SK-N-SH treated with all-trans-retinoic acid at 6 μM for 48 hours (cell line): Measurements from ENCODE around the gene WASHC4.
"Not testable (repeated sequence)": the region's sequence is repeated elsewhere in the genome, so short reads cannot be mapped to it uniquely, and the experiment has no call there.

Experiments used
- TOX ChIP-seq: fragments of 250-450 bp; sonication (Bioruptor Pico); IDR thresholded peaks from 2 replicates; pipeline ENCODE4 v1.8.0; 2021; ENCODE audit warnings: mild to moderate bottlenecking, moderate library complexity, borderline replicate concordance
- TF ChIP-seq, protein P1 (sequence below): fragments of 250-450 bp; sonication (Bioruptor Pico); IDR thresholded peaks from 2 replicates; pipeline ENCODE4 v1.8.0; 2020; ENCODE audit warnings: mild to moderate bottlenecking, moderate library complexity, borderline replicate concordance

DNA sequence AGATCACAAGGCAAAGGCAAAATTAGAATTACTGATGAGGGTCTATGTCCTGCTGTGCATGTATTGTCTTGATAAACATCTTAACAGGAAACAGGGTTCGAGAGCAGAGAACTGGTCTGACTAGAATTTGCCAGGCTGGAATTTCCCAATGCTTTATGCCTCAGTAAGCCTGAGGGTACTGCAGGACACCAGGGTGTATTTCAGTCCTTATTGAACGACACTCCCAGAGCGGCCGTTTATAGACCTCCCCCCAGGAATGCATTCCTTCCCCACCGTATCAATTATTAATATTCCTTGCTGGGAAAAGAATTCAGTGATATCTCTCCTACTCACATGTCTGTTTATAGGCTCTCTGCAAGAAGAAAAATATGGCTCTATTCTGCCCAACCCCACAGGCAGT, 12.2 kb upstream of the WASHC4 start:
- TF ChIP-seq, protein P1, sequence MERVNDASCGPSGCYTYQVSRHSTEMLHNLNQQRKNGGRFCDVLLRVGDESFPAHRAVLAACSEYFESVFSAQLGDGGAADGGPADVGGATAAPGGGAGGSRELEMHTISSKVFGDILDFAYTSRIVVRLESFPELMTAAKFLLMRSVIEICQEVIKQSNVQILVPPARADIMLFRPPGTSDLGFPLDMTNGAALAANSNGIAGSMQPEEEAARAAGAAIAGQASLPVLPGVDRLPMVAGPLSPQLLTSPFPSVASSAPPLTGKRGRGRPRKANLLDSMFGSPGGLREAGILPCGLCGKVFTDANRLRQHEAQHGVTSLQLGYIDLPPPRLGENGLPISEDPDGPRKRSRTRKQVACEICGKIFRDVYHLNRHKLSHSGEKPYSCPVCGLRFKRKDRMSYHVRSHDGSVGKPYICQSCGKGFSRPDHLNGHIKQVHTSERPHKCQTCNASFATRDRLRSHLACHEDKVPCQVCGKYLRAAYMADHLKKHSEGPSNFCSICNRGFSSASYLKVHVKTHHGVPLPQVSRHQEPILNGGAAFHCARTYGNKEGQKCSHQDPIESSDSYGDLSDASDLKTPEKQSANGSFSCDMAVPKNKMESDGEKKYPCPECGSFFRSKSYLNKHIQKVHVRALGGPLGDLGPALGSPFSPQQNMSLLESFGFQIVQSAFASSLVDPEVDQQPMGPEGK: not testable (repeated sequence)
- not testable (repeated sequence) for TF ChIP-seq TOX
